Testis (tissue), 2 donors: Measurements from ENCODE around the gene PLSCR1.

Source experiments
- POLR2A ChIP-seq: fragments of 450-650 bp; IDR thresholded peaks from one replicate; pipeline ENCODE4 v1.6.1; 2017; ENCODE audit warnings: antibody characterized with exemption, mild to moderate bottlenecking, moderate library complexity
- TF ChIP-seq, protein P1 (sequence below), 3 experiments: fragments of 450-650 bp in 2 of 3; fragments of 200-600 bp in 1 of 3; sonication (generic) in 1 of 3; IDR thresholded peaks; one replicate each; pipeline ENCODE4 v1.5.1; 2016 to 2019; ENCODE audit warnings: antibody characterized with exemption in 3 of 3, mild to moderate bottlenecking in 2 of 3, moderate library complexity in 1 of 3

- TF ChIP-seq POLR2A: no peak
- TF ChIP-seq, protein P1, sequence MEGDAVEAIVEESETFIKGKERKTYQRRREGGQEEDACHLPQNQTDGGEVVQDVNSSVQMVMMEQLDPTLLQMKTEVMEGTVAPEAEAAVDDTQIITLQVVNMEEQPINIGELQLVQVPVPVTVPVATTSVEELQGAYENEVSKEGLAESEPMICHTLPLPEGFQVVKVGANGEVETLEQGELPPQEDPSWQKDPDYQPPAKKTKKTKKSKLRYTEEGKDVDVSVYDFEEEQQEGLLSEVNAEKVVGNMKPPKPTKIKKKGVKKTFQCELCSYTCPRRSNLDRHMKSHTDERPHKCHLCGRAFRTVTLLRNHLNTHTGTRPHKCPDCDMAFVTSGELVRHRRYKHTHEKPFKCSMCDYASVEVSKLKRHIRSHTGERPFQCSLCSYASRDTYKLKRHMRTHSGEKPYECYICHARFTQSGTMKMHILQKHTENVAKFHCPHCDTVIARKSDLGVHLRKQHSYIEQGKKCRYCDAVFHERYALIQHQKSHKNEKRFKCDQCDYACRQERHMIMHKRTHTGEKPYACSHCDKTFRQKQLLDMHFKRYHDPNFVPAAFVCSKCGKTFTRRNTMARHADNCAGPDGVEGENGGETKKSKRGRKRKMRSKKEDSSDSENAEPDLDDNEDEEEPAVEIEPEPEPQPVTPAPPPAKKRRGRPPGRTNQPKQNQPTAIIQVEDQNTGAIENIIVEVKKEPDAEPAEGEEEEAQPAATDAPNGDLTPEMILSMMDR (IDR thresholded peaks at IDR 0.05): no peak
These were observed 31.2 kb upstream of the PLSCR1 start for GRCh38 chr3:146575636-146576035.
